ENCODE measurements around the gene L2HGDH.
"Not testable (repeated sequence)": the region's sequence is repeated elsewhere in the genome, so short reads cannot be mapped to it uniquely, and the experiment has no call there.

L2HGDH gene

DNA sequence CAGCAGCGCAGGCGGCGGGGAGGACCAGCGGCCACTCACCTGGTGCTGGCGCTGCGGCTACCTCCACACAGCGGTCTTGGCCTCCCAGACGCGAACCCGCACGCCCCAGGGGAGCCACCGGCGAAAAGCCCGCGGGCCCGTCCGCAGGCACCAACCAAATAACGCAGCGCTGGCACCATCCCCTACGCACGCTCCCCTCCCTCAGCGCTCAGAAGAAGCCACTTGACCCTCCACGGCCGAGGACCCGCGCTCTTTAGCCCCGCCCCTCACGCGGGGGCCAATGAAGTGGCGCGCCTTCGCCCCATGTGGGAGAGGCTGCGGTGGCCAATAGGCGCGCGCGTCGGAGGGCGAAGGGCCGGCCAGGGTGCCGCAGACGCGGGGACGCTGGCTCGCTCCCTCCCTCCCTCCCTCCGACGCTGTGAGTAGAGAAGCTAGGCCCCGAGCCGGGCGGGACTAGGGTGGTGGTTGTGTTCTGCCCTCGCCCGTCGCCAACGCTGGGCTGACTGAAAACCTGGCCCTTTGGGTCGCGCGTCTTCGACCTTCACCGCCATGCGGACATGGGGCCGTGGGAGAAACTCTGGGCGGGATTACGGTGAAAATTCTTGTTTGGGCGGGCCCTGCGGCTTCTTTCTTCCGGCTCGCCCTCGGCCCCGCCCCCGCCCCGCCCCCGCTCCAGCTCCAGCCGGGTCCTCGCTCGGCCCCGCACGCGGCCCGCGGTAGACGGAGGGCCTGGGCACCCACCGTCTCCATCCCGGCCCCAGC, at the start of gene L2HGDH, which contains the start of gene DMAC2L:
Gene L2HGDH, minus strand, starts transcription at position 258 of the 762 bp plus-strand sequence. Its CDS starts 79 bp downstream, at position 179.
Gene DMAC2L, plus strand, starts transcription at position 353 of the 762 bp plus-strand sequence. CDS start 9,164 bp downstream, outside the sequence.
- DNase-seq: peak; percentile 96

DNA sequence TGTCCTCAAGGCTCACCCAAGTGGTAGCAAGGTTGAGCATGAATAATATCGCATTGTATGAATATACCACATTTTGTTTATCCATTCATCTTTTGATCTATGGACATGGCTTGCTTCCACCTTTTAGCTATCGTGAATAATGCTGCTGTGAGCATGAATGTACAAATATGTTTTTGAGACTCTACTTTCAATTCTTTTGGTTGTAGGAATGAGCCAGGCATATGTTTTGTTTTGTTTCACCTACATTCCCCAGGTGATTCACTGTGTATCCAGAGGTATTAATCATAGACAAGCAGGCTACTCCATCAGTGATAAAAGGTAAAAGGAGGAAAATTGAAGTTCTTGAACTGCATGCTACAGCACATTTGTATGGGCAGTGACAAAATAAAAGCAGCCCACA, 48.8 kb upstream of the L2HGDH start:
- no peak for DNase-seq

DNA sequence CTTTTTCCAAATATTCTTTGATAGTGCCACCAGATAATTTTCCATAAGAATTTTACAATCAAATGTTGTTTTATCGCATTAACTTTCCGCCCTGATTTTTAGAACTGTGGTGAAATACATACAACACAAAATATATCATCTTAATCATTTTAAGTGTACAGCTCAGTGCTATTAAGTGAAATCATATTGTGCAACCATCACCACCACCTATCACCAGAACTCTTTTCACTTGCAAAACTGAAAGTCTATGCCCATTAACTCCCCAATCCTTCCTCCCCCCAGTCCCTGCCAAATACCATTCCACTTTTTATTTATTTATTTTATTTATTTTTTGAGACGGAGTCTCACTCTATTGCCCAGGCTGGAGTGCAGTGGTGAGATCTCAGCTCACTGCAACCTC, 48.1 kb upstream of the L2HGDH start:
- DNase-seq: no peak

DNA sequence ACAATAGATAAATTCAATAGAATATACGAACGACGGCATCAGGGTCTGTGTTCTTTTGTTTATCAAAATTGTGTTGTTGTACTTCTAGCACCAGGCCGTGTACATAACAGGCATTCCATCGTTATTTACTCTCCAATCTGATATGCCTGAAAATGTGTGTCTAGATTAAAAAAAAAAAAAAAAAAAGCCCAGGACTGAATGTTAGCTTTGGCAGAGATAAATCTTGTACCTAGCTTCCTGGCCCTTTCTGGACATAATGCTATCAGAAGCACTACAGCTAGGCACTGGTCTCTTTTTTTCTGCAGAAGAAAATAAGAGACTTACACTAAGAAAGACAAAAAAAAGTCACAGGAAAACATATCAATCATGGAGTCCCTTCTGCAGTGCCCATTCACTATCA, 47.6 kb upstream of the L2HGDH start:
- DNase-seq: no peak

DNA sequence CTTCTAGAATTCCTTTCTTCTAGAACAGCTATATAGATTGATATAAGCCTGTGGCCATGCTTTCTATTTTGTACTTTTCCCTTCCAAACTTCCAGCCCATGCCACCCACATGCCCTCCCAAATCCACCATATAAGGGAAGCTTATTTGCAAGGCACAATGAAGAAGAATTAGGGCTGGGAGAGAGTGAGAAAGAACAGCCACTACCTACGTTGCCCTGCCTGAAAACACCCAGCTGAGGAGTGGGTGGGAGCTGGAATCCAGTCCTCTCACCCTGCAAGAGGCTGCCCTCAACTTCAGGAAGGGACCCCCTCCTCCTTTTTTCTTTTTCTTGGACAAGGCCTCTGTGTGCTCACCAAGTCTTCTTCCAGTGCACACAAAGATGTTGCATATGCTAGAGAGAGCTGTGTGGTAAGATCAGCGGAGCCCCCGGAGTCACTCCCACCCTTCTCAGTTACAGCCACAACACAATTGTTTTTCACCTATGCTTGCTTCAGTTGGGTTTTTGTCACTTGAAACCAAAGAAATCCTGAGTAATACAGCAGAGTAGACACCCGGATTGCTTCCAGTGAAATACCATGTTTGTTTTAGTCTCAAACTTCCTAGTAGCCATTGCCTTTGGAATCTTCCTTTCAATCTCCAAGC, 45.8 kb upstream of the L2HGDH start:
- DNase-seq: no peak

DNA sequence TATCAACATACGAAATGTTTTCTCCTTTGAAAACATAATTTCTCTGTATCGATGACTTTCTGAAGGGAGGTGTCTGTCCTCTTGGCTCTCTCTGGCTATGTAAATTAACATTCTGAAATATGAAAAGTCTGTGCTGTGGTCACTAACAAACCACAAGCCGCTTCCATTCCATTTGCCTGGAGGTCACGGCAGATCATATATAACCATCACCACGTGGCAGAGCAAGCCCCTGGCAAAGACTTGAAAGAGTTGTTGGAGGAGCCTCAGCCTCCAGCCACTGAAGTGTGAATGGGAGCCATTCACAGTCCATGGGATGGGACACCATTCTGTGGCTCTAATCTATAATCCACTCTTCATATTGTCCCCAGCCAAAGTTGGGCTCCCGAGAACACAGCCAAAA, 45.1 kb upstream of the L2HGDH start:
- no peak for DNase-seq

DNA sequence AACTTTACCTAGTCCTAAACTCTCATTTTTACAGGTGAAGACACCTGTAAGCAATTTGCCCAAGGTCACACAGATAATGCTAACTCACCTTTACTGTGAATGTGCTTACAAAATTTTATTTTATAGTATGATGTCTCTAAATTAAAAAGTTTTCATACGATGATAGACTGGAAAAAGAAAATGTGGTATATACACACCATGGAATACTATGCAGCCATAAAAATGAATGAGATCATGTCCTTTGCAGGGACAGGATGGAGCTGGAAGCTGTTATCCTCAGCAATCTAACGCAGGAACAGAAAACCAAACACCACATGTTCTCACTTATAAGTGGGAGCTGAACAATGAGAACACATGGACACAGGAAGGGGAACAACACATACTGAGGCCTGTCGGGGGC, 44.3 kb upstream of the L2HGDH start:
- DNase-seq: not testable (repeated sequence)

DNA sequence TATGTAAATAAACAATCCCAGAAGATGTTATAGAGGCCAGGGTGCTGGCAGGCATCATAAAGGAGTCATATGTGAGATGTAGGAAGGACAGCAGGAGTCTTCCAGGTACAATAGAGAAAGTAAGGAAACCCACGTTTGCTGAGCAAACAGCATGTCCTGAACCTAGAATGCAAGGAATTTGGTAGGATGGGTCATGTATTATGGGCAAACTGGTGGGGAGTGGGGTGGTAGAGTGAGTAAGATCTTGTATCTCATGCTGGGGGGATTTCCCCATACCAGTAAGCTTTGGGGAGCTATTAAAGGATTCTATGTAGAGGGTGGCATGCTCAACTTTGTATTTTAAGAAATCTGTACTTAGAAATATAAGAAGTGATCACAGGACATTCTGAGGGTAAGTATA, 43.7 kb upstream of the L2HGDH start:
- DNase-seq: no peak

DNA sequence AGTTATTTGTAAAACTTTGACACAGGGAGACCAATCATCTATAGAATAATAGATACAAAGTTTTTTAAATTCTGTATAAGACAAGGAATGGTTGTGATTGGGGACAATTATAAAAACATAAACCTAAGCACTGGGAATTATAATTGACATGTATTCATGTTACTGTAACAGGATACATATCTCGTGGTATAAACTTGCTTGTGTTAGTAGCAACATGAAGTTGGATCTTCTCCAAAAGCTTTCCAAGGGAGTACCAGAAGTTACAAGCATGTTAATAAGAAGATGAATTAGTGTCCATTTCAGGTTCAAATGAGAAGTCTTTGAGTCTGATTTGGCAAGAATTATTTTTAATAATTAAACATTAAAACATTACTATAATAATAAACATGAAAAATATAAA, 42.5 kb upstream of the L2HGDH start:
- peak; percentile 57 for DNase-seq

DNA sequence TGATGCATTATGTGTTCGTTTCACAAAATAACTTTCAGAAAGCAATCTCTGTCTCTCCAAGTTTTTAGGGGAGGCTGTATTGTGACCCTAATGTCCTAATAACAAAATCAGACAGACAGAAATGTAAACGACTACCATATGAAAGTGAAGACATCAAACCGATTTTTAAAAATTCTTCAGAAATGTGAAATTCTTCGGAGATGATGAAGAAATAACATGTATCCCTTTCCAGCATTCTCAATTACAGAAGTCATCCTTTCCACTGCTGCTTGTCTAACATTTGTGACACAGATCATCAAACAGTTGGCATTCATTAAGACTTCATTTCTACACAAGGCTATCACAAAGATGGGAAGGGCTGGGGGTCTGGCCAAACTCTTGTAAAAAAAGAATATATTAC, 41.1 kb upstream of the L2HGDH start:
- DNase-seq: no peak

DNA sequence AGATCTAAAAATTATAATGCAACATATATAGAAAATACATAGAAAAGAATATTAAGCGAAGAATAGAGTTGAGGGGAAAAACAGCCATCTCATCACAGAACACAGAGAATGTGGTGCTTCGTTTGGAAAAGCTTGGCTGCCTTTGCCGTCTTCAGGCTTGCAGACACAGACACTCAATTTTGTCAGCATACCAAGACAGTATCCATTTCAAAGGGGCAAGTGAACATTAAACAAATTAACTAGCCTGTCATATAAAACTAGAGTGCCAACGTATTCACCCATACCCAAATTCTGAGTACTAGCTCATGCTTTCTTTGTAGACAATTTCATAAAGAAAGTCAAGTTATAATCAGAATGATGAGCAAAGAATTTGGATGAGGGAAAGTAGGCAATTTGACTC, 40.6 kb upstream of the L2HGDH start:
- DNase-seq: no peak

DNA sequence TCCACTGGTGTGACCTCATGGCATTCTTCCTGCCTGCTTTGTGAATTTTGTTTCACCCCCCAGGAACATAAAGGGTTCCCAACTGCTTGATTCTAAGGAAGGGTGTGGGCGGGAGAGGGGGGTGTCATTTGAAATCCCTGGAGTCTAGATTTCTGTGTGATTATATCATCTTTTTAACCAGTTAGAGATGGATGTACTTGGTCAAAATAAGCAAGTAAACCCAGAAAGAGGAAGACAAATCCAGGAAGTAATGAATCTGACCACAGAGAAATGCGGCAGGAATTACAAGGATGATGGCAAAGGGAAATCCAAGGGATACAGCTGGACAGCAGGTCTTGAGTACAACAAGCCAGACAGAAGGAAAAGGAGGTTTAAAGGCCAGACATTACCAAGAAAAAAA, 38.9 kb upstream of the L2HGDH start:
- no peak for DNase-seq

DNA sequence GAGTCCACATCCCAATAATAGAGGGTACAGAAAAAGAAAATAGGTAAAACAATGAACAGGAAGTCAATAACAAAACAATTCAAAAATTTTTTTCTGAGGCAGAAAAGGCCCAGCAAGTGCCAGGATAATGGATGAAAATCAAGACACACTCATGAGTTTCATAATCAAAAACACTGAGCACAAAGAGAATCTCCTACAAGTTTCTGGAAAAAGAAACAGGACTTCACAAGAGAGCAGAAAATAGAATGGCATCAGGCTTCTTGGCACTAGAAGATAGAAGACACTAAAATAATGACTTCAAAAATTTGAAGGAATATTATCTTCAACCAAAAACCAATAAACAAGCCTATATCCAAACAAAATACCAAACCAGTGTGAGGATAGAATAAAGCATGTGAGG, 36.9 kb upstream of the L2HGDH start:
- no peak for DNase-seq

DNA sequence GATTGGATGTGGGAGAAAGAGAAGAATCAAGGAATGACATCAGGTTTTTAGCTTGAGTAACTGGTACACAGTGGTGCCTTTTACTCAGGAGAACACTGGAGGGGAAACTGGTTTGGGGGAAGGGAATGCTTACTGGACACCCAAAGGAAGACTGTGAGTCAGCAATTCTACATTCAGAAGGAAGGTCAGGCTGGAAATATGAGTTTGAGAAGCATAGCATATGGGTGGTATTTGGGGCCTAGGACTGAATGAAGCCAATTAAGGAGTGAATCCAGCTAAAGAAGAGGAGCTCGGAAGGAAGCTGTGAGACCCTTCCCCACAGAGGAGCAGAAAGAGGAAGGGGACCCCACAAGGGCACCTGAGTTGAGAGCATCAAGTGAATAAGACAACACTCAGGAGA, 35.5 kb upstream of the L2HGDH start:
- DNase-seq: no peak

DNA sequence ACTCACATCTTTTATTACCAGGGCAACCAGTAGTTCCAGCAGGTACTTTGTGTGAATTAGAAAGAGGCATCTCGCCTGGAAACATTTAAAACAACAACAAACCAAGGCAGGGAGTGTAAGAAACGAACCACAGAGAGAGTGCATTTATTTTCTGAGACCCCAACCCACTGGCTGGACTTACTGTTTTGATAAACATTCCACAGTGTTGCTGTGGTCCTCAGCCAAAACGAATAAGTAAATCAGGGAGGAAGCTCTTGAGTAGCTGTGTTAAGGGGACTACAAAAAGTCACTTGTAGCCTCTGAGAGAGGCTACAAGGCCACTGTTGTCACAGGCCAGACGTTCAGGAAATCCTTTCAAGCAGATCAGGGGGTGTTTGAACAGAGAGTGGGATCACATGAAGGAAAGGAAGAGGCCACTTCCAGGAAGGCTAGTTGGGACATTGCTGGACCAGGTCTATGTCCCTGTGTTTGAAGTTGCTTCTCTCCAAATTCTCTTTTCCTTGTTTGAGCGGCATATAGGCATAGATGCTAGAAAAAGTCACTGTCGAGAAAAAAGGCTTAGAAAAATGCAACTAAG, 33.9 kb upstream of the L2HGDH start:
- DNase-seq: no peak

DNA sequence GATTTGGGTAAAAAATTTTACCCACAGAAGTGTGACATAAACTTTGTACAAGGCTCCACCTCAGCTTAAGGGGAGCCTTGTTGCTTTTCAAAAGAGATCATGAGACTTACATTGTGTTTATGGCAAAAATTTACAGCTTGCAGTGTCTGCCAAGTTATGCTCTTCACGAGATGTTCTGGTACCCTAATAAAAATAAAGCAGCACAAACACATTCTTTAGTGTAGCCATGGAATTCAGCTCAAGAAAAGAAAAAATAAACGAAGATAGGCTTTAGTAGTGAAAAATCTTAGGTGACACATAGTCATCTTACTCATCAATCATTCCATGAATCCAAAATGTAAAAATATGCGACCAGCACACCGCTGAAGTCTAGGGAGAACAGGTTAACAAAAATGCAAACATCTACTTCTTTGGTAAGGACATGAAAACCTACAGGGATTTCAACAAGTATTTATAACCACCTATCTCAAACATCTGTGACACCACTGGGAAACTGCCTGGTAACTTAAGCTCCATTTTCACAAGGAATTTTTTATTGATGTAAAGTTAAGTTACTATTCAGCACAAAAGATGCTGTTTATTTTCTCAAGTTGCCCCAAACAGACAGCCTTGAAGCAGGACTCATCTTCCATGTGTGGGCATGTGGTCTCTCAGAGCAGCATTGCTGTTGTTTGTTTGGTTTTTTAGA, 33.0 kb upstream of the L2HGDH start:
- no peak for DNase-seq

DNA sequence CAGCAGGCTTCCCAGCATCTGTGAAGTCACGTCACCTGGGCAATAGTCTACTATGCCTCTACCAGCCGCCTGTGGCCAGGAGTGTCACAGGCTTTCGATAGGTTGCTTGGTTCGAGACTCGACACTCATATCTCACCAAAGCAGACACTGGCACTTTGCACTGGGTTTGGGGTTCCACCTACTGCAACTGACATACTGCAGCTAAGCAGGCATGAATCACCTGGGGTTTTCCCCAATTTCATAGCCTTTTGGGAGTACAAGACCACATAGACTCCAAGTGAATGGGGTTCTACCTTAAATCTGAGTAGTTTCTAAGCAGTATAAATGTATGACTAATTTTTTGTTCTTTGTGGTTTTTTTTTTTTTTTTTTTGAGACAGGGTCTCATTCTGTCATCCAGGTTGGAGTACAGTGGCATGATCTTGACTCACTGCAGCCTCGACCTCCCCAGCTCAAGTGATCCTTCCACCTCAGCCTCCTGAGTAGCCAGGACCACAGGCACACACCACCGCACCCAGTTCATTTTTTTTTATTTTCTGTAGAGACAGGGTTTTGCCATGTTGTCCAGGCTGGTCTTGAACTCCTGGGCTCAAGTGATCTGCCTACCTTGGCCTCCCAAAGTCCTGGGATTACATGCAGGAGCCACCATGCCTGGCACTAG, 32.2 kb upstream of the L2HGDH start:
- no peak for DNase-seq

DNA sequence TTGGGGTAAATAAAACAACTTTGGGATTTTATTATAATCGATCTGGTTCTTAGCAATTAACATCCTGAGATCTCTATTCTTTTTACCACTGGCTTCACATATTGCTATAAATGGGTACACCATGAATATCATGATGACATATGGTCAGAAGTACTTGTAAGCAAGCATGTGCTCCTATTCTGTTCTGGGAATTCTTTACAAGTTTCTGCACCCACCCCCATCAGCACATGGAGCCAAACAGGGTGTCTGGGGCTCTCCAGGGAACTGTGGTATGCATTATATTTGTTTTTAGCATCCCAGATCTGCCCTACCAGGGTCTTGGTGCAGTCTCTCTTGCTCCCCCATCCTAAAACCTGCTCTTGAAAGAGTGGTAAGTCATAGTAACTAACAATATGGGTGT, 31.4 kb upstream of the L2HGDH start:
- DNase-seq: no peak

DNA sequence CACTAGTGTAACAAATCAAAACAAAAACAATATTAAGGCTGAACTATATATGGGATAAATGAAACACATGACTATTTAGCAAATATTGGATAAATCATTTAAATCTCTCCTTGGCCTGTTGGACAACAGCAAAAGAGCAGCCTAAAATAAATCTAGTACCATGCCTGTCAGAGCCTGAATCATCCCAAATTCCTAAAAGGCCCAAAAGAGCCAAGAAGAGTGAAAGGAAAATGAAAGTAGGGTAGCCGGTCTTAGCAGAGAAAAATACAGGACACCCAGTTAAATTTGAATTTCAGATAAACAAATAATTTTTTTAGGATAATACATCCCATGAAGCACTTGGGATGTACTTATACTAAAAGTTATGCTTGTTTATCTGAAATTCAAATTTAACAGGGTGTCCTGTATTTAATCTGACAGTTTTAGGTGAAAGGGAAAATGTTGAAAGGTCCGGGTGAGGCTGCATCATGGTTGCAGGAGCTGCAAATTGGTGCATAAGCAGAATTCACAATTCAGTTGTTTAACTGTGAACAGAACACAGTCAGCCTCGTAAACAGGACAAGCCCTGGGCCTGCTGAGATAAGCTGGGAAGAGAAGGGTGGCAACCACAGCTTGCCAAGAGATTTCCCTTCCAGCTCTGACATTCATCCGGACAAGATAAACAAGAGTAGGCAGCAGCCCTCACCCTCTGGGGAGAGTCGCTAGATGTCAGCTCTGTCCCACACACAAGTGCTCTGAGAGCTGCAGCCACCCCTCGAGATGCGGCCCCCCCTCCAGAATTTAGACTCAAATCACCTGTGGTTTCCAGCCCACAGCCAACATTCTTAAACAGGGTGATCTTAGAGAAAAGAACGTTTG, 30.4 kb upstream of the L2HGDH start:
- peak; percentile 14 for DNase-seq

DNA sequence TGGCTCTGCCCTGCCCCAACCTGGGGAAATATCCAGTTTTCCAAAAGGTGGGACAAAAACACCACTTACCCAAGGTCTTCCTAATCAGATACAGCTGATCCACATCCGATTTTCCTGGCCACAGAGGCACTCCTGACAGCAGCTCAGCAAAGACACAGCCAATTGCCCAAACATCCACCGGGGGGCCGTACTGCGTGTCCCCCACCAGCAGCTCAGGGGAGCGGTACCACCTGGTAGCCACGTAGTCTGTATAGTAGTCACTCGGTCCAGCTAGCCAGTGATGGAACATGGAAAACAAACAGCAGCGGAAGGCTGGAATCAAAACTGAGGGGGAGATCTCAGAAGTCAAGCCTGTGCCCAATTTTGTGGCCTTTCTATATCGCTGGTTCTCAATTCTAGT, 28.9 kb upstream of the L2HGDH start:
- no peak for DNase-seq

DNA sequence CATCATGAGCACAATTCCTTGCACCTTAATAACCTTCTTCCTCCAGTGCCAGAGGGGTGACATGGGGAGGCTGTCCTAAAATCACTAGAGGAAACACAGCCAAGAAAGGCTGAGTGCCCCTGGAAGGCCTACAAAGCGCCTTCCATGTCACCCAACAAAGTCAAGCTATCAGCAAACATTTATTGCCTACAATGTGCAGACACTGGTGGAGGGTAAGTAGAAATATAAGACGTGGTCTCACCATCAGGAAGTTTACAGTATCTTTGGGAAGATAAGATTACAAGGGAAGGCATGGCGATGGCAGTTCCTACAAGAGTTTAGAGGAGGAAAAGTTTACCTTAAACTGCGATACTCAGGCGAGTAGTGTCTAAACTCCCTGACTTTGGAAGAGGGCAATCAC, 28.0 kb upstream of the L2HGDH start:
- DNase-seq: no peak

DNA sequence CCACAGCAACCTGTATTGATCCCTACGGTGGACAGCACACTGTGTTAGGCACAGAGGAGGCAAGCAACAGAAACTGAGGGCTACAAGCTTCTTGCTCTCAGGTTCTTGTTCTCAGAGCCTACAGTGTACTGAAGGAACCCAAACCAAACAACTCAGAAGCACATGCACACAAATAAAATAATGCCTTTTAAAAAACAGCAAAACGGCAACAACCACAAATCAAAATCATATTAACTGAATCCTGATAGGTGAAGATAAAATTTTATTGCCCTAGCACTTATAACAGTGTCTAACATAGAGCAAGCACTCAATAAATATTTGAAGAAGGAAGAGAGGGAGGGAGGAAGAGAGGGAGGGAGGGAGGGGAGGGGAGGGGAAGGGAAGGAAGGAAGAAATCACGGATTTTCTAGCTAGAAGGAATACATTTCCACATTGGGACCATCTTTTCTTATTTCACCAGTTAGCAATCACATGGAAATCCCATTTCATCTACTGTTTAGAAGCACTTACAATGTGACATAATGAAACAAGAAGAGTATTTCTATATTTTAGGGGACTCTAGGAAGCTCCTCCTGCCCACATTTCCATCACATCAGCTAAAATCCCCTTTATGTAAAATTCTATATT, 27.3 kb upstream of the L2HGDH start:
- DNase-seq: no peak
